Left renal cortex interstitium (tissue), 4 donors: ENCODE data around the gene FGA. TPM values are rescaled to one million over a fixed set of nuclear protein-coding genes. Genes with fewer than 3 reads are reported as not detected.
"Not testable (repeated sequence)": the region's sequence is repeated elsewhere in the genome, so short reads cannot be mapped to it uniquely, and the experiment has no call there.

ENCODE experiments used
- DNase-seq, 4 donors: peaks; one replicate each; pipeline ENCODE4 v3.0.0-alpha.2; 2013; ENCODE audit warnings: low read depth in 4 of 4, low spot score in 2 of 4, missing footprints in 1 of 4
- polyA plus RNA-seq, 4 donors: library from polyadenylated mRNA; unstranded; fragments of 120-200 nt; gene quantifications; one replicate each; pipeline ENCODE4 v1.2.1, GENCODE V29; 2013; ENCODE audit not compliant: insufficient read length in 4 of 4

Gene FGA
- polyA plus RNA-seq, 4 donors: 0.06 to 39.6 (median 0.33) TPM; not detected in 1

DNA sequence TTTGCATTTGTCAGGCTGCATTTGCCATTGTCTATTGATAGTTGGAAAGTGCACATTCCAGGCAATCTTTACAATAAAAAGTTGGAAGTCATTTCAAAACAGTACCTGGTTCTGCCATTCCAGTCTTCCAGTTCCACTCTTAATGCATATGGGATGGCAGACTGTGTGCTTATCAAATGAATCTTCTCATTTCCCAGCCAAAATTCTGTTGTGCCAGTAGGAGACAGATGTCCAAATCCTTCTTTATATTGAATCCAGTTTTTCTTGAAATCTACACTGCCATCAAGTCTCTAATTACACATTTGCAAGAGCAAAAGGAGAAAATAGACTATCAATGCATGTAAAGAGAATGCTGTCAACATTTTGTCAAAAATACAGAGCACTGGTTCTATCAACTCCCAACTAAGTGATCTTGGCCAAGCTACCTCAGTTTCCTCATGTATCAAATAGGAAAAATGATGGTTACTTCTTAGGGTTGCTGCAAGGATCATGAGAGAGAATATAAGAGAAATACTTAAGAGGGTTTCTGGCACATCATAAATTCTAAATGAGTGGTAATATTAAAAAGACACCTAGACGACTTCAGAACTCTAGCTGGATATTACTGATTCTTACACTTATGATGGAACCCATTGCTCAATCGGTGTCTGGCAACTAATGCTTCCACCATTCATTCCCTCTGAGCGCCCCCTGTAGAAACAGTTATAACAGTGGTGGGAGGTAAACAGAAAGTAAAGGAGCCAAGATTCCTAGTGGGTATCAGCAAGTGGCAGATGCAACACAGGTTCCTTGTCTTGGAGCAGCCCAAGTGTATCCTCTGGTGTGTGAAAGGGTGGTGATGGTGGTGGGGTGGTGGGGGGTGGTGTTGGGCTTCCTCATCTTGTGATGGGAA is 18.1 kb upstream of the FGA start:
- no peak for DNase-seq

DNA sequence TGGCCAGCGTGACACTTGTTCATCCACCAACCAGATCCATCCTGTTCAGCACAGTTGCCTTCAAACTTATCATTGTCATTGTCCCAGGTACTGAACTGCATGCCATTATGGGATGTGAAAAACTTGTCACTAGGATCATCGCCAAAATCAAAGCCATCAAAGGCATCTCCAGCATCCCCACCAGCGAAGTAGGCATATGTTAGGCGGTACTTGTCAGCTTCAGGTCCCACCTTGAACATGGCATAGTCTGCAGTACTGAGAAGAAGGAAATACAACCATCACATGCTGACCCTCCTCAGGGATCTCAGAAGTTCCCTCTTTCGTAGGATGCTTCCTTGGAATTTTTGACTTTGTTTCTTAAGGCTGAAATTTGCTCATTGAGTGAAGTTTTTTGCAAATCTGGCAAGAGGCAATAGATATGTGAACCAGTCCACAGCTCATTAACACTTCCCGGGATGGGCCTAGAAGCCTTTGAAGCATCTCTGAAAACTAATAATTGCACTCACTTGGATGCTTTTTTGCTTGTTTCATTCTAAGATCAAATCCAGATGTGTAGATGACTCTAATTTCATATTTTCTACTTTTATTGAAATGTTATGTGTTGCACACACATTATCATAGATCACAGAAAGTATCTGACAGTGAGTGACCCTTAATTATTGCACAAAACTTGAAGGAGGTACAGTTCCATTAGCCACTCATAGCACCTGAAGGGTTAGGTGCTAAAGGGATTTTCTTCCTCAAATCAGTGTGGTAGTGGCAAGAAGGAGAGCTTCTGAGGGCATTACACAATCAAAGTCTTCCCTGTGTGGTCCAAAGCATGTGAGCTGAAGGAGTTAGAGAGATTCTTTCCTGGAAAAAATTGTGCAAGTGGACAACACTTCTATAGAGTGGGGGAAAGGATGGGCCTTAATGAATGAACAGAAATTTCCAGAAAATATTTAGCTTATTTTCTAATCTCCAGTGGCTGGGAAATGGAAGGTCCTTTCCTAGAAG is 16.5 kb upstream of the FGA start:
- no peak for DNase-seq

GRCh38 chr4:154604696-154605200 is 14.2 kb upstream of the FGA start:
- DNase-seq: no peak

DNA sequence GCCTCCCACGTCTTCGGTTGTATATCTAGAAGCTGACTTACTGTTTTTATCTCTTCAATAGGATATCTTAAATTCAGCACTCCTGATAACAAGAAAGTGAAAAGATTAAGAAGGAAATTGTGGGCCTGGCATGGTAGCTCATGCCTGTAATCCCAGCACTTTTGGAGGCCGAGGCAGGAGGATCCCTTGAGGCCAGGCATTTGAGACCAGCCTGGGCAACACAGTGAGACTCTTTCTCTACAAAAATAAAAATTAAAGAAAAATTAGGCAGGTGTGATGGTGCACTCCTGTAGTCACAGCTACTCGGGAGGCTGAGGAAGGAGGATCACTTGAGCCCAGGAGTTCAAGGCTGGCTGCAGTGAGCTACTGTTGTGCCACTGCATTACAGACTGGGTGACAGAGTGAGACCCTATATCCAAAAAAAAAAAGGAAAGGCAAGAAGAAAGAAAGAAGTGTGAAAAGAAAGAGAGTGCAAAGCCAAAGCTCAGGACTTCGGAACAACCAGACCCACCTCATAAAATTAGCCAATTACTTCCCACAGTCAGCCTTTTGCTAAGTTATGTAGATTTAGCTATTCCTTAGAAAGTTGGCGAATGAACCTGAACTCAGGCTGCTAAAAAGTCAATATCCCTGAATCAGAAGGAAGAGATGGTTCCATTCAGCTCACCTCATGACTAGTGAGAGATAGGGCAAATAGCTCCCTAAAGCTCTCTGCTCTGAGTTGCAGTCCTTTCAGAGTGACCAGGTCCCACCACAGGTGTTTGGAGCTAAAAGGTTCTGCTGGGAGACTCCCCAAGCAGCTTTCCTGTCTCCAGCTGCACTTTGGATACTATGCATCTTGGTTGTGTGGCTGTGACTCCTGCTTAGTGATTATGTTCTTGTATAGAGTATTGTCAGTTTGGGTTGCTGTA is 12.7 kb upstream of the FGA start:
- DNase-seq: no peak

DNA sequence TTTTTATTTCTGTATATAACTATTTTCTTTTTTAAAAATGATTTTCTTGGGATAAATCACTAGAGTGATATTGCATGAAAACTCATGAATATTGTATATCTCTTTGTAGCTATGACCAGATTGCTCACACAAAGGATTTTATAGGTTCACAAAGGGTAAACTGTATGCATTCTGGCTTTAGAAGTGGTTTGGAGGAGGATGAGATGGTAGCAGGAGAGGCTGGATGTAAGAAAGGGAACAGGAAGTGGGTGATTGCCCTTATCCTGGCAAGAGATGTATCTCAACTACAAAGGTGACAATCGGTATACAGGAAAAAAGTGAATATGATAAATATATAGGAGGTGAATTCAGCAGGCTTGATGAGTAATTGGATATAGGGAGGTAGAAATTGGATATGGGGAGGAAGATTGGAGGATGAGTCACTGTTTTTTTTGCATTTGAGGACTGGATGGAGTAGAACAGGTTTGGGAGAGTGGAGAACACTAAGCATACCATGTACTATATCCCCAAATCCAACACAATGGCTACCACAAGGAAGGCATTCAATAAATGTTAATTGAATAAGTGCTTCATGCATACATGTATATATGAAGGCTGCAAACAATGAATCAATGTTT is 12.0 kb upstream of the FGA start:
- DNase-seq: no peak

GRCh38 chr4:154597798-154598774 is 7.5 kb upstream of the FGA start:
- no peak for DNase-seq

GRCh38 chr4:154597281-154597680 is 6.7 kb upstream of the FGA start:
- not testable (repeated sequence) for DNase-seq

- DNase-seq: no peak
Observed at GRCh38 chr4:154595807-154596206, 5.3 kb upstream of the FGA start.

GRCh38 chr4:154594343-154594742 is 3.8 kb upstream of the FGA start:
- not testable (repeated sequence) for DNase-seq

GRCh38 chr4:154593868-154594267 is 3.3 kb upstream of the FGA start:
- no peak for DNase-seq

- DNase-seq: no peak
Observed at GRCh38 chr4:154591890-154592289, 1.3 kb upstream of the FGA start.

GRCh38 chr4:154589296-154590197 is 995 bp downstream of the FGA start:
- no peak for DNase-seq

DNA sequence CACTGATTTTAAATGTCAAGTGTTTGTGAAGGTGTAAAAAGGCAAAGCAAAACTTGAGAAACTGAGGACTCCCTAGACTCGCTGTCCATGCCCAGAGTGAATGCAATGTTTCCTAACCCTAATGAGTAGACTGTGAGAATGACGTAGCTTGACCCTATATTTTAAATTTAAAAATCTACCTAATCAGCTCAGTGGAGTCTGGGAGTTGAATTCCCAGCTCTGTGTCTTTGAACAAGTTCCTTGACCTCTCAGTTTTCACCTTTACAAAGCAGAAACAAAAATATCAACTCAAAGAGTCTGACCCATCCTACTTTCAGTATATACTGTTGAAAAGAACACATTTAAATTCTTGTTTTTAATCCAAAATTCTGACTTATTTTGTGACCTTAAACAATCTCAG is 2.3 kb downstream of the FGA start:
- no peak for DNase-seq

DNA sequence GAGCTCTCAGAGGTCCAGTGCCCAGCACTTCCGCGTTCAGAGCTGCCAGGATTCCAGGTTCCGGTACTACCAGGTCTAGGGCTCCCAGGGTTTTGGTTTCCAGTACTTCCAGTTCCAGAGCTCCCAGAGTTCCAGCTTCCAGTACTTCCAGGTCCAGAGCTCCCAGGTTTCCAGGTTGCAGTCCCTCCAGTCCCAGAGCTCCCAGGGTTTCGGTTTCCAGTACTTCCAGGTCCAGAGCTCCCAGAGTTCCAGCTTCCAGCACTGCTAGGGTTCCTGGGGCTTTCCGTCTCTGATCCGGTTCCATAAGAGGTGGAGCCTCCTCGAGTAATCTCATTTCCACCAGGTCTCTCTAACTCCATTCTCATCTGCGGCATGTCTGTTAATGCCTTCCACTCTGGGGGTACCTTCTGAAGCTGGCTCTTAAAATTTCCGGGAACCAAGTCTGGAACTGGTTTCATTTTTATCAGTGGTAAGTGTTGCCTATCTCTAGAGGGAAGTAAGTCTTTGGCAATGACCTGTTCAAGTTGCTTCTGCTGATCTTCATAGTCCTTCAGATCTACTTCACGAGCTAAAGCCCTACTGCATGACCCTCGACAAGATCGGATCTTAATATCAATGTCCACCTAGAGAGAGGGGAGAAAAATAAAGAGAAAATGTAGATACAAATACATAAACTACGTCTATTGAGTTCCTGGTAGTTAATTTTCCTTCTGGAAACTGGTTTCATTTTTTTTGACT is 4.1 kb downstream of the FGA start:
- DNase-seq: no peak

DNA sequence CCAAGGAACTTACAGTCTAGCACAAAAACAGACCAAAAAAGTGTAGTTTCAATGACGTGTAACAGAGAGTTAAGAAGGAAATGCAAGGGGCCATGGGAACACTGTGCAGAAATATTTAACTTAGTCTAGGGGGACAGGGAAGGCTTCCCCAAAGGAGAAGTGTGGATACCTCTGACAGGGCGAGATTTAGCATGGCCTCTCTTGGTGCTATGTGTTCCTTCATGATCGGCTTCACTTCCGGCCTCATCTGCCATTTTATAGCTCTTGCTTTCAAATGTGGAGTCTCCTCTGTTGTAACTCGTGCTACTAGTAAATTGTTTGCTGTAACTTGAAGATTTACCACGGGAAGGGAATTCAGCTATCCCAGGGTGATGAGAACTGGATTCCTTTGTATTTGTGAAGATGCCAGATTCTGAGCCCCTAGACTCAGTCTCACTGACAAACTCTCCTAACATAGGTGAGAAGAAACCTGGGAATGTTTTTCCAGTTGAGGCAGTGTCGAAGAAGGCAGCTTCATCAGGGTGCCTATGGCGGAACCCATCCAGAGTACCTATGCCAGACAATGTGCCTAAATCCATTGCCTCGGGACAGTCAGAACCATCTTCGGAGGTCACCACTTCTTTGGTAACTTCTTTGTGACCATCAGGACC is 5.0 kb downstream of the FGA start:
- DNase-seq: no peak

- no peak for DNase-seq
Observed at GRCh38 chr4:154584259-154584658, 6.3 kb downstream of the FGA start.
